Measurements from ENCODE around the gene VPS37D. TPM values are rescaled to one million over a fixed set of nuclear protein-coding genes. Genes with fewer than 3 reads are reported as not detected.

The VPS37D gene
- polyA plus RNA-seq, 1 donor from 2014 or later = 52.7 TPM

- Histone ChIP-seq H3K4me2 (ENCODE audit: low read length) (no peak overlapping the region), H3F3A (ENCODE audit: insufficient read depth, low read length, poor library complexity, severe bottlenecking) (no peaks in the 10 kb centered on the region), H3K27me3 (ENCODE audit: insufficient read depth, low read depth, low read length) (no peaks in the 10 kb centered on the region), H3K9me2 (ENCODE audit: insufficient read depth, low read length) (no peaks in the 10 kb centered on the region), H3K4me3 (ENCODE audit: low read length) (no peak overlapping the region), H2AFZ (ENCODE audit: low read depth, low read length) (no peak overlapping the region), H3K27ac (ENCODE audit: low read length) (no peak overlapping the region), H3K9ac (ENCODE audit: low read length) (no peak overlapping the region), H3K9me3 (ENCODE audit: low read length) (no peaks in the 10 kb centered on the region), H4K20me1 (ENCODE audit: insufficient read depth) (no peaks in the 10 kb centered on the region), H3K79me2 (replicated peaks; ENCODE audit: insufficient read depth, low read length) (no peaks in the 10 kb centered on the region), H3K36me3 (ENCODE audit: insufficient read depth, low read length) (no peaks in the 10 kb centered on the region)
- TF ChIP-seq MXI1 (conservative IDR thresholded peaks at IDR 0.05; ENCODE audit: poor library complexity, severe bottlenecking) (no peak), SMC3 (conservative IDR thresholded peaks at IDR 0.05; ENCODE audit: poor library complexity) (no peak)
Observed at GRCh38 chr7:73703757-73704639, 36.4 kb downstream of the VPS37D start.

- no peak overlapping the region for H3K4me3 ChIP-seq (ENCODE audit: low read length)
- no peak overlapping the region for H3K9ac ChIP-seq (ENCODE audit: low read length)
- no peaks in the 10 kb centered on the region for H3K9me3 ChIP-seq (ENCODE audit: low read length)
- H4K20me1 ChIP-seq (ENCODE audit: insufficient read depth) = no peaks in the 10 kb centered on the region
- no peaks in the 10 kb centered on the region for H3K79me2 ChIP-seq (replicated peaks; ENCODE audit: insufficient read depth, low read length)
- no peaks in the 10 kb centered on the region for H3K9me2 ChIP-seq (ENCODE audit: insufficient read depth, low read length)
- no peaks in the 10 kb centered on the region for H3F3A ChIP-seq (ENCODE audit: insufficient read depth, low read length, poor library complexity, severe bottlenecking)
- no peaks in the 10 kb centered on the region for H3K27me3 ChIP-seq (ENCODE audit: insufficient read depth, low read depth, low read length)
- H3K36me3 ChIP-seq (ENCODE audit: insufficient read depth, low read length) = no peaks in the 10 kb centered on the region
- no peak overlapping the region for H3K4me2 ChIP-seq (ENCODE audit: low read length)
- no peak overlapping the region for H2AFZ ChIP-seq (ENCODE audit: low read depth, low read length)
- TF ChIP-seq POLR2AphosphoS5 (IDR thresholded peaks at IDR 0.05) = no peak
- no peak for TF ChIP-seq EZH2 (IDR thresholded peaks at IDR 0.05; ENCODE audit: borderline replicate concordance, insufficient read depth, low read length, poor library complexity, severe bottlenecking)
- TF ChIP-seq RAD21 (conservative IDR thresholded peaks at IDR 0.05) = no peak
- TF ChIP-seq TAF1 (IDR thresholded peaks at IDR 0.05; ENCODE audit: low read depth) = no peak
- TF ChIP-seq SMC3 (conservative IDR thresholded peaks at IDR 0.05; ENCODE audit: poor library complexity) = no peak
- TF ChIP-seq EP300 (conservative IDR thresholded peaks at IDR 0.05; ENCODE audit: poor library complexity, severe bottlenecking) = no peak
- no peak for TF ChIP-seq MXI1 (conservative IDR thresholded peaks at IDR 0.05; ENCODE audit: poor library complexity, severe bottlenecking)
- TF ChIP-seq CTCF (IDR thresholded peaks at IDR 0.05; ENCODE audit: poor library complexity, severe bottlenecking) = no peak
- no peak for TF ChIP-seq REST (IDR thresholded peaks at IDR 0.05; ENCODE audit: borderline replicate concordance)
- no peak overlapping the region for H3K27ac ChIP-seq (ENCODE audit: low read length)
Observed at GRCh38 chr7:73704640-73705550, 37.3 kb downstream of the VPS37D start.
